HG02938 (cell line): ENCODE results near the gene PDCL3.

Experiments used
- ATAC-seq: cut with Tn5 transposase; IDR thresholded peaks from one replicate; pipeline ENCODE4 v1.9.1; 2021; ENCODE audit warnings: mild to moderate bottlenecking, moderate library complexity; ENCODE audit not compliant: unreplicated experiment

The PDCL3 gene

DNA sequence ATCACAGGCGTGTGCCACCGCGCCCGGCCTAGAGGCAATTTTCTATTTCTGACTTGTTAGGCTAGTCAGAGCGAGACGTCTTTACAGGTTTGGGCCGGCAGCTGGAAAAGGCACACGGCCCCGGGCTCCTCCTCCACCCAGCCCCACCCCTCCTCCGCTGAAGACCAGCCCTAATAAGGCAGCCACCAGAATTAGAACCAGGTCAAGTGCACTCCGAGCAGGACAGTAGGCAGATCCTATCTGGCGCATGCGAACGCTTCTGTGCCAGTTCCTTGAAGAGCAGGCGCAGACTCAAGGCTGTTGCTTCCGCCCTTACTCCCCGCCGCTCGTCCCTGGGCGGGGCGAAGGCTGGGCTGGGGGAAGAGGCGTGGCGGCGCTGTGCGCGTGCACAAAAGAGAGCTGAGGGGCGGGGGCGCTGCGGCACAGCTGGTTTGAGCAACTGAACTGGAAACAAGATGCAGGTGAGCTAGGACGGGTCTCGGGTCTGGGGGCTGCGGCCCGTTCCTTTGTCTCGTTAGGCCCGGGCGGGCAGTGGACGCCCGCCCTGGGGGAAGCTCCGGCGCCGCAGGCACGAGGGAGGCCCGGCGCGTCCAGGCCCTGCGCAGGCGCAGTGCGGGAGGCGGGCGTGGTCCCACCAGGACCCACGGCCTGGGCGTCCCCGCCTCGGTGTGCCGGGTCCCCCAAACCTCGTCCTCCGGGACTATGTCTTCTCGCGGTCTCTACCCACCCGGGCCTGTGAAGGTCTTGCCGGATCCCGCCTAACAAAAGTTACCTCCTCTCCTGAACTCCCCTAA lies at the start of gene PDCL3:
Gene PDCL3, plus strand, starts transcription at position 381 of the 794 bp plus-strand sequence. Its CDS starts 75 bp downstream, at position 456.
- peak; percentile 96 for ATAC-seq

- ATAC-seq: no peak
Measured at GRCh38 chr2:100513650-100514049, 49.1 kb upstream of the PDCL3 start.

DNA sequence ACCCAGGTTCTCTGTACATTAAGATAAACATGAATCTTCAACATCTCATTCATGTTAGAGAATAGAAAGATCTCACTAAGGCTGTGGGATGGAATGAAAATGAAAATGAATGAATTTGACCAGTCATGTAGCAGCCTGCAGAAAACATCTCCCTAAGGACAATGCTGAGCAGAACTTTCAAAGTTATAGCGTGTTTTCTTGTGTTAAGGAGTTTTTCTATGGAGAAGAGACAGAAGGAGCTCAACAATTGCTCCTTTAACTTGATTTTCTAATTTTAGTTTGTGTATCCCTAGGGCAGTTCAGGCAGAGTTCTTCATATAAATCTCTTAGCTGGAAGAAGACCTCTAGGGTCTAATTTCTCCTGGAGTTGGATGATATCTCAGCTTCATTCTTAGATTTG lies 45.2 kb upstream of the PDCL3 start:
- no peak for ATAC-seq

- no peak for ATAC-seq
Measured at GRCh38 chr2:100518801-100519200, 44.0 kb upstream of the PDCL3 start.

DNA sequence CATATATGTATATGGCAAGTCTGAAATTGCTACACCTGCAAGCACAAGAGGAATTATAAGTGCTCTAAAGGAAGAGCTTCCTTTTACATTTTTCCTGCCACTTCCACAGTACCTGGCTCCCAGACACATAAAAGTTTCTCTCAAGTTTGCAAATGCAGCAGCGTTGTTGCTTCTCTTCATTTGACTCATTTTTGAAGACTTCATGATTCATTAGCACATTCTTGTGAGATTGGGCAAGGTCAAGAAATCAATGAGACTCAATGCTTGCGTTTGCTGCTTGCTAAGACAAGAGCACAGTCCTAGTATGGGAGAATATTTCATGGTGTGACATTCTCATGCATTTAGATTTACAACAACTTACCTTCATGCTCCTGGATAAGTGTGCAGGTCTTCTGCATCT lies 42.6 kb upstream of the PDCL3 start:
- no peak for ATAC-seq

DNA sequence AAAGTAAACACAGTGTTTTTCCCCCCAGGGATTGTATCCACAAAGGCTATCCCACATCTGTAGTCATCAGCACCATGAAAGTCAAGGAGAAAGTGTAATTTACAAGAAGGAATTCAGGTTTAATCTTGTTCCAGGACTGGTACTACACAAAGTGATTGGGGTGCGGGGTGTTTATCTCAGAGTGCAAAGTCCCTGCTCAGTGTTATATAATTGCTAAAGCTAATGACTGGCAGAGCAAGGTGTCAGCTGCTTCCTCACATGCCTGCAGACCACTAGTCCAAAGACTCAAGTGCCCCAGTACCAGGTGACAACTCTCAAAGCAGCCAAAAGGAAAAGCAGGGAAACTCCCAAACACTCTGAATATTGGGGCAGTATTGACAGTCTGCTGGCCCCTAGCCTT lies 40.4 kb upstream of the PDCL3 start:
- ATAC-seq: no peak

DNA sequence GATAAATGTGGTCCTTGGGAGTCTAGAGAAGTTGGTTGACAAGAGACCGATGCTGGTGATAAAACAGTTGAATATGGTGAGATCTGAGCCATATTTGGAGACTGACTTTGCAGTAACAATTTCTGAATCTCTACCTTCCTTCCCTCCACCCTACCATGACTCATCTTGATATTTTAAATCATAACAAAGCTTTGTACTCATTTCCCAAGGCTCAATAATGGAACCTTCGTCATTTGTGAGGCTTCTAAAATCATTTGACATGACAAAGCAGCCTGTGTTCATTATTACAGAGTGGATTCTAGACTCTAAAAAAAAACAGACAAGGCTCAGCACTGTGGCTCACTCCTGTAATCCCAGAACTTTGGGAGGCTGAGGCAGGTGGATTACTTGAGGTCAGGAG lies 38.5 kb upstream of the PDCL3 start:
- no peak for ATAC-seq

- ATAC-seq: no peak
Measured at GRCh38 chr2:100526868-100527267, 35.9 kb upstream of the PDCL3 start.

DNA sequence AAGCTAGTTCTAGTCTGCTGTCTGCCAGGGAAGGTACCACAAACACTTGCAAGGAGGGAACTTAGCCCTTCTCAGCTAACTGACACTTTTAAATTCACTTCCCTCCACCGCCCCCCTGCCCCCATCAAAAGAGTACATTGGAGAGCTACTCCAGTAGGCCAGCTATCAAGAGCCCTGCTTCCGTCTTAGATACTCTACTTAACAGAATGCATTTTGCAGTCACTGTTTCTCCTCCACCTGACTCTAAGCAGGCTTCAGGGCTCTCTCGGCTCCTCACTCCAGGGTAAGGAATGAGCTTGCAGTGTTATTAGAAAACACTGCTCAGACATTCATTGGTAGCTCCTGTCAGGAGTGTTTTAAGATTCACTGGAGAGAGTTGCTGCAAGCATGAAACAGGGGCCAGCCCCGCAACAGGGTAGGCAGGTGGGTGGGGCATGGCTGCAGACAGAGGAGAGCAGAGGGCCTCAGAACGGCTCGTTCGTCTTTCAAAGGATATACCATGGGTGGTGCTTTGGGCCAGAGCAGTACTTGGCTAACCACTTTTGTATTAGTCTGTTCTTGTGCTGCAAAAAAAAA lies 35.3 kb upstream of the PDCL3 start:
- no peak for ATAC-seq

DNA sequence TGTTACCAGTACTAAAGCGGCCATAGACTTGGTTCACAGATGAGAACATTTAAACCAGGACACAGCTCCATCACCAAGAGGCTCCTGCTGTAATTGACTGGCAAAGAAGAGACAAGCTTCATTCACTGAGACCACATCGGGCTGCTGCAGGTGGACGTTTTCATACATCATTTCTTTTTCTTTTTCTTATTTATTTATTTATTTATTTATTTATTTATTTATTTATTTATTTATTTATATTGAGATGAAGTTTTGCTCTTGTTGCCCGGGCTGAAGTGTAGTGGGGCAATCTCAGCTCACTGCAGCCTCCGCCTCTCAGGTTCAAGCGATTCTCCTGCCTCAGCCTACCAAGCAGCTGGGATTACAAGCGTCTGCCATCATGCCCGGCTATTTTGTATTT lies 33.6 kb upstream of the PDCL3 start:
- ATAC-seq: no peak

- no peak for ATAC-seq
Measured at GRCh38 chr2:100529900-100530299, 32.9 kb upstream of the PDCL3 start.

GRCh38 chr2:100535855-100536254 lies 26.9 kb upstream of the PDCL3 start:
- ATAC-seq: no peak

GRCh38 chr2:100537918-100538317 lies 24.9 kb upstream of the PDCL3 start:
- no peak for ATAC-seq

- no peak for ATAC-seq
Measured at GRCh38 chr2:100539221-100539620, 23.6 kb upstream of the PDCL3 start.

GRCh38 chr2:100541404-100541803 lies 21.4 kb upstream of the PDCL3 start:
- ATAC-seq: no peak

- no peak for ATAC-seq
Measured at GRCh38 chr2:100542418-100542817, 20.4 kb upstream of the PDCL3 start.

DNA sequence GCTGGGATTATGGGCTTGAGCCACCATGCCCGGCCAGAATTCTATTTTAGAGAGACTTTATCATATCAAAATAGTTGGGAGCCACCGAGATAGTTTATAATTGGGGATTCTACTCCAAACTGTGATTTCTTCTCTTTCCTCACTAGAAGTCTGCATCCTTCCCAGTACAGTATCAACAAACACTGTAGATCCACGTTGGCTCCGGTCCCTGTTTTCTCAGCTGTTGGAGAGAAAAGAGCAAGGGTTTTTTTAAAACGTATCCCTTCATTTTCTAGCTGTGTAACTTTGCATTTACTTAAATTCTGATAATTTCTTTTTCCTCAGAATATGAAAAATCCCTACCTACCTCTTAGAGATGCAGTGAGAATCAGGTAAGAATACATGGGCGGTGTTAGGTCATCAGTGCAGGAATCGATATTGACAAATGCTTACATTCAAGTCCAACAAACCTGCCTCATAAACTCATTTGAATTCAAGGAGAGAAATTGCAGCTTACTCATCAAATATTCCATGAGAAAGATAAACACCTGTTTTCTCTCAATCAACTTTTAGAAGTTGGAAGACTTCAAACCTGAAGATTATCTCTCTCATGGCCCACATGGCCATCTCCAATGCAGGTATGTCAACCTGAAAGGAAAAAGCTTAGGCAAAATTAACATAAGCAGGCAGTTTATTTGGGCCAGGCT lies 17.7 kb upstream of the PDCL3 start:
- no peak for ATAC-seq

GRCh38 chr2:100546469-100546868 lies 16.3 kb upstream of the PDCL3 start:
- ATAC-seq: no peak

- ATAC-seq: no peak
Measured at GRCh38 chr2:100548771-100549170, 14.0 kb upstream of the PDCL3 start.

DNA sequence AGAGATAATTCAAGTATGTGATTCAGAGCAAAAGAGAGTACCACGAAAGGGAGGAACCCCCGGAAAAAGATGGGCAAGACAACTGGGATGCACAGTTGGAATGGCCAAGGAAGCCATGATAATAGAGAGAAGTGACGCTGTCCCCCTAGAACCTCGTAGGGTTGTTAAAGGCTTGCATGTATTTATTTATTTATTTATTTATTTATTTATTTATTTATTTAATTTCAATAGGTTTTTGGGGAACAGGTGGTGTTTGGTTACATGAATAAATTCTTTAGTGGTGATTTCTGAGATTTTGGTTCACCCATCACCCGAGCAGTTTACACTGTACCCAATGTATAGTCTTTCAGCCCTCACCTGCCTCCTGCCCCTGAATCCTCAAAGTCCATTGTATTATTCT lies 11.5 kb upstream of the PDCL3 start:
- ATAC-seq: no peak

DNA sequence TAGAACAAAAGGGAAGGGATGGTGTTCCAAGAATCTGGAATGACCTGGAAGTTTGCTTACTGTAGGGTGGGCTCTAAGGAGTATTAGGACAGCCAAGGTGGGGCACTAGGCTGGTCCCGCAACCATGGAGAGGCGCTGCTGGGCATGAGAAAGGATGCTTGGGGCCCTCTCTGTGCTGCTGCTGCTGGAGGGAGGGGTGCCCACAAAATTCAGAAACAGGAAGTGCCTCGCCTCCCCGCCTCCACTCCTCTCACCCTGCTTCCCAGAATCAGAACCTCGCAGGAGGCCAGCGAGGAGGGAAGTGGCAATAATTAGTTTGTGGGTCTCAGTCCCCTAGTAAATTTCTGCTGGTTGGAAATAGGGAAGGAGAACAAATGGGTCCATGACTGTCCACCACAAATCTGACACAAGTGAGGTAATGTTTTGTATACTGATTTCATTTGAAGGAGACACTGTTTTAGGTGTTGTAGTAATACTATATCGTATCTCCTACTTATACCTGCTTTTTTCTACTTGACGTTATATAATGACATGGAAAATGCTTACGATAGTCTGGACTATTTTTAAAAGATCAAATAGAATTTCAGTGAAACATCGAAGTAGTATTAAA lies 7.9 kb upstream of the PDCL3 start:
- ATAC-seq: no peak

- ATAC-seq: no peak
Measured at GRCh38 chr2:100556746-100557145, 6.0 kb upstream of the PDCL3 start.
